Measurements from ENCODE around the gene RTP5.

RTP5 gene

GRCh38 chr2:241887806-241888522 is 18.4 kb downstream of the RTP5 start:
- DNase-seq (ENCODE audit: low read depth): no peak

- no peak for DNase-seq (ENCODE audit: low read depth)
These were observed 19.1 kb downstream of the RTP5 start for GRCh38 chr2:241888641-241889040.

GRCh38 chr2:241890524-241891235 is 21.2 kb downstream of the RTP5 start:
- DNase-seq (ENCODE audit: low read depth): no peak

- no peak for DNase-seq (ENCODE audit: low read depth)
These were observed 21.9 kb downstream of the RTP5 start for GRCh38 chr2:241891315-241891987.

GRCh38 chr2:241891988-241892298 is 22.4 kb downstream of the RTP5 start:
- DNase-seq (ENCODE audit: low read depth): no peak

GRCh38 chr2:241892299-241893137 is 23.0 kb downstream of the RTP5 start:
- DNase-seq (ENCODE audit: low read depth): no peak

GRCh38 chr2:241893265-241893664 is 23.7 kb downstream of the RTP5 start:
- no peak for DNase-seq (ENCODE audit: low read depth)

GRCh38 chr2:241894056-241894641 is 24.6 kb downstream of the RTP5 start:
- DNase-seq (ENCODE audit: low read depth): no peak

- DNase-seq (ENCODE audit: low read depth): no peak
These were observed 25.3 kb downstream of the RTP5 start for GRCh38 chr2:241894681-241895426.

- no peak for DNase-seq (ENCODE audit: low read depth)
These were observed 25.8 kb downstream of the RTP5 start for GRCh38 chr2:241895427-241895711.

- DNase-seq (ENCODE audit: low read depth): no peak
These were observed 26.4 kb downstream of the RTP5 start for GRCh38 chr2:241895712-241896641.

GRCh38 chr2:241896746-241897201 is 27.2 kb downstream of the RTP5 start:
- no peak for DNase-seq (ENCODE audit: low read depth)

- no peak for DNase-seq (ENCODE audit: low read depth)
These were observed 27.8 kb downstream of the RTP5 start for GRCh38 chr2:241897231-241897916.

GRCh38 chr2:241898463-241899270 is 29.1 kb downstream of the RTP5 start:
- no peak for DNase-seq (ENCODE audit: low read depth)

- DNase-seq (ENCODE audit: low read depth): no peak
These were observed 30.9 kb downstream of the RTP5 start for GRCh38 chr2:241900251-241901017.

- DNase-seq (ENCODE audit: low read depth): no peak
These were observed 31.5 kb downstream of the RTP5 start for GRCh38 chr2:241901018-241901380.

GRCh38 chr2:241901500-241902351 is 32.2 kb downstream of the RTP5 start:
- DNase-seq (ENCODE audit: low read depth): no peak
